HG03432 (cell line): ENCODE results near the gene ACTR1A.
"Not testable (repeated sequence)": the region's sequence is repeated elsewhere in the genome, so short reads cannot be mapped to it uniquely, and the experiment has no call there.

ENCODE experiments used
- ATAC-seq: cut with Tn5 transposase; IDR thresholded peaks from one replicate; pipeline ENCODE4 v1.9.1; 2021; ENCODE audit warnings: mild to moderate bottlenecking, moderate library complexity; ENCODE audit not compliant: unreplicated experiment

Gene ACTR1A

GRCh38 chr10:102502337-102503151 lies at the start of gene ACTR1A:
ACTR1A (minus strand) TSS chr10:102502712; CDS start chr10:102502647, 65 bp downstream.
- ATAC-seq = peak; percentile 57

GRCh38 chr10:102550636-102551210 lies 48.2 kb upstream of the ACTR1A start:
- no peak for ATAC-seq

- no peak for ATAC-seq
Observed at GRCh38 chr10:102549549-102549948, 47.0 kb upstream of the ACTR1A start.

GRCh38 chr10:102546606-102547320 lies 44.3 kb upstream of the ACTR1A start:
- no peak for ATAC-seq

GRCh38 chr10:102545997-102546396 lies 43.5 kb upstream of the ACTR1A start:
- ATAC-seq = no peak

- ATAC-seq = no peak
Observed at GRCh38 chr10:102545265-102545871, 42.9 kb upstream of the ACTR1A start.

- no peak for ATAC-seq
Observed at GRCh38 chr10:102542800-102543418, 40.4 kb upstream of the ACTR1A start.

- peak; percentile 64 for ATAC-seq
Observed at GRCh38 chr10:102540023-102540422, 37.5 kb upstream of the ACTR1A start.

- no peak for ATAC-seq
Observed at GRCh38 chr10:102538811-102539210, 36.3 kb upstream of the ACTR1A start.

- ATAC-seq = no peak
Observed at GRCh38 chr10:102537948-102538347, 35.4 kb upstream of the ACTR1A start.

- ATAC-seq = no peak
Observed at GRCh38 chr10:102537367-102537766, 34.9 kb upstream of the ACTR1A start.

GRCh38 chr10:102535481-102536147 lies 33.1 kb upstream of the ACTR1A start:
- no peak for ATAC-seq

GRCh38 chr10:102534966-102535365 lies 32.5 kb upstream of the ACTR1A start:
- ATAC-seq = not testable (repeated sequence)

- ATAC-seq = no peak
Observed at GRCh38 chr10:102534333-102534732, 31.8 kb upstream of the ACTR1A start.

GRCh38 chr10:102527546-102527945 lies 25.0 kb upstream of the ACTR1A start:
- no peak for ATAC-seq

GRCh38 chr10:102524746-102525145 lies 22.2 kb upstream of the ACTR1A start:
- ATAC-seq = no peak

- no peak for ATAC-seq
Observed at GRCh38 chr10:102523250-102524029, 20.9 kb upstream of the ACTR1A start.

- ATAC-seq = no peak
Observed at GRCh38 chr10:102522874-102523249, 20.4 kb upstream of the ACTR1A start.

GRCh38 chr10:102519246-102519825 lies 16.8 kb upstream of the ACTR1A start:
- ATAC-seq = no peak
